GM18873 (cell line): Measurements from ENCODE around the gene LYL1.

Source experiments
- ATAC-seq: cut with Tn5 transposase; IDR thresholded peaks from one replicate; pipeline ENCODE4 v1.9.1; 2021; ENCODE audit warnings: mild to moderate bottlenecking, moderate library complexity, moderate number of reproducible peaks; ENCODE audit not compliant: unreplicated experiment, low FRiP score

Gene LYL1

GRCh38 chr19:13078381-13078780 is 24.3 kb downstream of the LYL1 start:
- ATAC-seq: no peak

DNA sequence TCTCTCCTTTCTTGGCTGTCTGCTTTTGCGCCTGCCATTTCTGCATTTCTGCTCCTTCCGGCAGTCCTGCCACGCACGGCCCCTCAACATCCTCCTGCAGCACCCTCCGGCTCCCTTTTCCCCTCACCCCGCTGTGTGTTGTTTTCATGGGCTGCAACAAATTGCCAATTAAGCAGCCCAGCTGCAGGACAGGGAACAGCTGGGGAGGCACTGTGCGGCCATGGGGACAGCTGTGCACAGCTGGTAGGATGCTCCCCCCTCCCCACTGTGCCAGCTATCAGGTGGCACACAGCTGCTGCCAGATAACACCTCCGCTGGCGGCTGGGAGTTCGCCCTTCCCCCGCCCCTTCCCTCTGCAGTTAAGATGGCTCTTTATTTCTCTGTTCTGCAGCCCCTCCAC is 25.4 kb downstream of the LYL1 start:
- ATAC-seq: no peak

DNA sequence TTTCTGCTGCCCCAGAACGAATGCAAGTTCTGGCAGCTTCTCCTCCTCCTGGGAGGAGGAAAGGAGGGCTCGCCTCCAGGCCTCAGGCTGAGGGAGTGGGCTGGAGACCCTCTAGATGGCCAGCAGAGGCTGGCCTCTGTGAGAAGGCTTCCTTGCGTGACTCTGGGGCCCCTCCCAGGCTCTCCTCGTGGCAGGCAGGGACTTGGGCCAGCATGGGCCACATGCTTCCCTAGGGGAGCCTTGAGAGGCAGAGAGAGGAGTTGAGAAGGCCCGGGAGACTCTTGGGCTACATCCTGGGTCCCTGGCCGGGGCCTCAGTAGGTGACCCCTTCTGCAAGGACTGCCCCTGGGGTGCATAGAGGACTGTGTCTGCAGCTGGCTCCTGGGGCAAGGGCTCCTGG is 25.9 kb downstream of the LYL1 start:
- no peak for ATAC-seq

DNA sequence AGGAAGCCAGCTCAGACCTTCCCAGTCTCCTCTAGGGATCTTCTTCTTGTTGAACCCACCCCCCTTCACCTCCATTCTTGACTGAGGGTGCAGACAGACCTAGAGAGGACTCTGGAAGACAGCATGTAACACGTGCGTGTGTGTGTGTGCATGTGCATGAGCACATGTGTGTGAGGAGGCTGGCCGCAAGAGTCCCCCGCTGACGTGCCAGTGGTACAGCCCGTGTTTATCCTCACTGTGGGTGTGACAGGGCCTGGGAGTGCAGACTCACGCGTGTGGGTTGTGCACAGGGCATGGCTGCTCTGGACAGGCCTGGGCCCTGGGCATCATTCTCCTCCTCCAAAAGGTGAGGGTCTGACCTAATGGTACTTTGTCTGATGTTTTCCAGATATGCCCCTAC is 26.3 kb downstream of the LYL1 start:
- no peak for ATAC-seq

GRCh38 chr19:13074378-13074777 is 28.3 kb downstream of the LYL1 start:
- no peak for ATAC-seq

GRCh38 chr19:13073263-13073662 is 29.4 kb downstream of the LYL1 start:
- ATAC-seq: no peak

GRCh38 chr19:13072188-13072908 is 30.3 kb downstream of the LYL1 start:
- no peak for ATAC-seq

DNA sequence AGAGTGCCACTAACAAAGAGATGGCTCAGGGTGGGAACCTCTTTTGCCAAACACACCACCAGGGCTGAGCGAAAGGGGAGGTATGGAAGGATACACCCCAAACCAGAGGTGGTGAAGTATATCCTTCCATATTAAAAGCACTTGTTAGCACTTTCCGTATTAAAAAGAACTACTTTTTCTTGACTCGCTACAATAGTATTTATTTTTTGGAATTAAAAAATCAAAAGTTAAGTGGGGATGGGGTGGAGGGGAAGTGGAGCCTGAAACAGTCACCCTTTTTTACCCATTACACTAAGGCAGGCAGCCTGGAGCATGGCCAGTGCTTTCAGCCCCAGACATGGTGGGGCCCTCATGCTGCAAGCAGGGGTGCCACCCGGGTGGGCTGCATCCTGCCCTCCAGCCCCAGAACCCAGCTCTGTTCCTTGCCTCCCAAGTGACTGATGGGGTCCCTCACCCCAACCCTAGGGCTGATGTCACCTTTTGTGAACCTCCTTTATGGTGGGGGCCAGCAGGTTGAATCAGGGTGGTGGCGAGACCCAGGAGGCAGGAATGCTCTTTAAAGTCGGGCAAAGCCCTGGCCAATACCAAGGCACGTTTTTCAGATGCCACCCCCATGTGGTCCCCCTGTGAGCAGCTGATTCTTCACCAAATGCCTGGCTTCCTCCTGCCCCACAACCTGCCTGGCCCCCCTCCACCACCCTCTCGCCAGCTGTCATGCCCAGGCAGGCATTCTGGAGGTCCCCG is 31.0 kb downstream of the LYL1 start:
- no peak for ATAC-seq

DNA sequence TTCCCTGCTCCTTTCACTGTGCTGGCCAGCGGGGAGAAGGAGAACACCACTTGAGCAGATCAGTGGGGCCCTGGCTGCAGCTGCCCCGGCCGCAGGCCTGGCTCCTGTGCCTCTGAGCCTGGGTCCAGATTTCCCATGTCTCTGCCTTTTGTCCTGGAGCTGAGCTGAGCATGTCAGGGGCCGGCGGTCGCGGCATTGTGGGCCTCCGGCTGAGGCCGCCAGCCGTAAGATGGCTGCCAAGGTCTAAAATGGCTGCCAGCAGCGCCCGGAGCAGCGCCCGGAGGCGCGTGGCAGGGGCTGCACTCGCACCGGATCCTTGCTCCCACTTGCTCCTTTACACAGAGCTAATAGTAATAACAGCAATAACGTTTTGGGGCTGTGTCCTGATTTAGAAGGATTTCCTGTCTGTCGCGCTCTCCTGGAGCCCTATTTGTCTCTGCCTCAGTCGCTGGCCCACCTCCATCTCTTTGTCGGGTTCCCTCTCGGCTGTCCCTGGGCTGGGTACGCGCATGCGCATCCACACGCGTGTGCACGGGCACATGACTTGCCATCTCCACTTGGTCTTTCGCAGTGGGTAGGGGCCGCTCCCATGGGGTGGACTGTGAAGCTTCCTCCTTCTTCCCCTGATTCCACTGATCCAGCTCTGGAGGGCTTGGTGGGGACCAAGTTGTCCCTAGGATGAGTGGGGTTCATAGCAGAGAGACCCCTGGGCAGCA is 32.1 kb downstream of the LYL1 start:
- ATAC-seq: no peak

DNA sequence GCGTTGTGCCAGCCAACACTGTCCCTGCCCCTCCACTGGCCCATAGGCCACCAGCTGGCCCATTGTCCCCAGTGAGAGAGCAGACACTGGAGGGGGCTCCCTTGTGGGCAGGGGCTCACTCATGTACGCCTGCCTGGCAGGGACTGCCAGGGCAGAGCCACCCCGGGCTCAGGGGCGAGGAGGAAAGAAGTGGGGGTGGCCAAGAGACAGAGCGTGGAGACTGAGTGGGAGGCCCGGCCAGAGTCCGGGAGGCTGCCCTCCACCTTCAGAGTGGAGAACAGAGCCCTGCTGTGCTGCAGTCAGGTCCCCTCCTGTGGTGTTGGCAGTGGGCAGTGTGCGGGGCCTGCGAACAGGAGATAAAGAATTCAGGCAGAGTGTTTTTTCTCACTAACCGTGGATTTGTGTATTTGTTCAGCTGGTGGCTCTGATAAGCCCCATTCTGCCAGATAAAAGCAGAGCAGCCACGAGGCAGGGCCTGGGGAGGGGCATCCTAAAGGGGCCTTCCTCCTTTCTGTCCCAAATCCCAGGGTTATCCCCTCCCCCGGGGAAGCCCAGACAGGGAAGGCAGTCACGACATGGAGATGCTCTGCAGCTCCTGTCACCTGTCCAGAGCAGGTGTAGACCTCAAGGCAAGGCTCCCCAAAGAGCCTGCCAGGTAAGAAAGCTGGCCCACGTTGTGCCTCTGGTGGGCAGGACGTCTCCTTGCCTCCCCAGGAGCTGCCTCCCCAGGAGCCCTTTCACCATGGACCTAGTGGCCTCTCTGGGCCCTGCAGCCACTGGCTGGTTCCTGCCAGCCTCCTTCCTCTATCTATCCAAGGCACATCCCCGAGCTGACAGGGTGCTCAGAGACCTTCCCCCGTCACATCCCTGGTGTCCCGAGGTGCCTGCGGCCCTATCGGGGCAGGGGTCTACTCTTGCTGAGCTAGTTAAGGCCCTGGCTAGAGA is 33.0 kb downstream of the LYL1 start:
- no peak for ATAC-seq

DNA sequence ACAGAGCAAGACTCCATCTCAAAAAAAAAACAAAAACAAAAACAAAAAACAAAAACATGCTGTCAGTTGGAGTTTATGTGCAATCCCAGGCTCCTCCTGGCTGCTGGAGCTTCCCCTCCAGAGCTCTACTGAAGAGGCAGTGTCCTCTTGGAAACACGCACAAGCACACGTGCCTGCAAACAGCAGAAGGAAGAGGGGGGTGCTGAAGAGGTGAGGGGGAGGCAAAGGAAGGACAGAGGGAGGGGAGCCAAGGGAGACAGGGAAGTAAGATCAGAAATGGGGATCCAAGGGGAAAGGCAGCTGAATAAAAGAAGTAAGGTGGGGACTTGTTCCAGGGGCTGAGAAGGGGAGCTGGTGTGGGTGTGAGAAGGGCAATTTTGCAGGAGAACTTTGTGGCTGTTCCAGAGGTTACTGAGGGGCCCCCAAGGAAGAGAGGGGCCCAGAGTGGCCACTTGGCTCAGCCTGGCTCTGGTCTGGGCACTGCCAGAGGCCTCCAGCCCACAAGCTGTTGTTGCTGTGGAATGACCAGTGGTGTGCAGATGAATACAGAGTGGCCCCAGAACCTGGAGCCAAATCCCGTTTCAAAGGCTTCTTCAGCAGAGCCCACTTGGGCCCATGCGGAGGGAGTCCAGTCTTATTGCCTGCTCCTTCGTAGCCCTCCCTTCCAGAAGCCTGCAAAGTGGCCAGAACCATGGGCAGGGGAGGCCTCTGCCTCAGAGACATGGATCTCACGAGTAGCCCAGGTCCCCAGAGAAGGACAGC is 34.4 kb downstream of the LYL1 start:
- ATAC-seq: no peak

- ATAC-seq: no peak
Observed at GRCh38 chr19:13066933-13067807, 35.5 kb downstream of the LYL1 start.

- no peak for ATAC-seq
Observed at GRCh38 chr19:13066226-13066625, 36.4 kb downstream of the LYL1 start.

GRCh38 chr19:13064092-13064489 is 38.6 kb downstream of the LYL1 start:
- no peak for ATAC-seq

DNA sequence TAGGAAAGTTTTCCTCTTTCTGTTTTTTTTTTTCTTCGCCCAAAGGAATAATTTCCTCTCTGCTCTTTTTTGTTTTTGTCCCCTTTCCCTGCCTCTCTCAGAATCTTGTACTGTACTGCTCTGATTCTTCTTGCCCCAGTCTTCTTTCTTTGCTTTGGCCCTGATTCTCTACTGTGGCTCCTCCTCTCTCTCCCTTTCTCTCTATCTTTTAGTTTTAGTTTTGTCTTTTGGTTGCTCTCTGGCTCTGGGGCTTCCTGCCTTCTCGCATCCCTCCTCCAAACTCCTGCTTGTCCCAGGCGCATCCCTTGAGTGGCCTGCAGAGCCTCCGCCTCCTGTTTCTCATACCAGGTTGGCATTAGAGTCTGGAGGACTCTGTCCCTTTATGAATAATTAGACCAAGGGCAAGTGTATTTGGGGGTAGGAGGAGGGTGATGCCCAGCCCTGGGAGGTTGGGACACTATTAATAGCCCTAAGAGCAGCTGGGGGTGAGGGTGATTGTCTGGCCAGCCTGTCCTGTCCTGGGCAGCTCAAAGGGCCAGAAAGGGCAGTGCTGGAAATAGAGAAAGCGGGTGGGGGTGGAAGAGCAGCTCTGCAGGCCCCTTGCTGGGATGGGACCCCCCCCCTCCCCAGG is 39.1 kb downstream of the LYL1 start:
- no peak for ATAC-seq

GRCh38 chr19:13062317-13062716 is 40.3 kb downstream of the LYL1 start:
- ATAC-seq: no peak

DNA sequence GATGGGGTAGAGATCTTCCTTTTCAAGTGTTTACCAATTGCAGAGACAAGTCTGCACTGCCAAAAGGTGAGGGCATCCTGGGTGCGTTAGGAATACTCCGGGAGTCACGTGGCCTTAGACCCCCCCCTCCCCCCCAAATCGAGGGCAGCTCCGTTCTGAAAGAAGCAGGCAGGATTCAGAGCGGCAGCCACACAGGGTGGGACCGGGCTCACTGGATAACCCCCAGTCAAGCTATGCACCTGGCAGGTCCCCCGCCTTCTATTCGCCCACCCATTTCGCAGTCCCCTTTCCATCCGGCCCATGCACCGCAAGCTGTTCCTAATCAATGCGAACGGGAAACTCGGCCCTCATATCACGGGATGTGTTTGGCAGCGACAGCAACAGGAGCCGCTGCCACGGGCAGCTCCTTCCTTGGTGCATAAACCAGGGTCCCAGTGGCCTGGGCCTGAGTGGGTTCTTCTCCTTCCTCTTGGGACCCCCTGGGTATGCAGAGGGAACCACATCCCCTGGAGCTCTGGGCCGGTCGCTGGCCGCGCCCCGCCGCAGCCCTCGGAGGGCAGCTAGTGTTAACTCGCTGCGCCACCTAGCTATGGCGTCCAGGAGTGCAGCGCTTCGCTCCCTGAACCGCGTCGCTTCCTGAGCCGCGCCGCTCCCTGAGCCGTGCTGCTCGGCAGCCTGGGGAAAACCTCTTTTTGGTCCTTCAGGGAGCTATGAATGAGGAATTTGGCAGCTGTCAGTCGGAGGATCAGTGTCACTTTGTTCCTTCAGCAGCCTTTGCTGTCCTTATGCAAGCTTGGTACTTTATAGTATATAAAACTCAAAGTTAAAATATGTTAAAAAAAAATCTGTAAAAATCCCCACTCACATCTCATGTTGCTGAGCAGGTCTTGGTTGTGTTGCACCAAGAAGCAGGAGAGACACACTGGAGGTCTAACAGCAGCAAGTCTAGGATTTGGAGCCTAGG is 41.4 kb downstream of the LYL1 start:
- no peak for ATAC-seq
